Karpas-422 (cell line): ENCODE data around the gene NCK1. TPM values are rescaled to one million over a fixed set of nuclear protein-coding genes. Genes with fewer than 3 reads are reported as not detected.
A peak's percentile ranks its signal among the peaks of the same experiment; 100 is the strongest.

Experiments
- DNase-seq: peaks from one replicate; pipeline ENCODE4 v3.0.0-alpha.2; 2015
- H2AFZ ChIP-seq: fragments of 200-600 bp; sonication (generic); 2 replicates; pipeline ENCODE4 v1.6.1; 2014; ENCODE audit warnings: antibody characterized with exemption, low read length, mixed read lengths
- H3K27ac ChIP-seq: fragments of 200-600 bp; sonication (generic); 2 replicates; pipeline ENCODE4 v1.5.1; 2014; ENCODE audit warnings: mild to moderate bottlenecking, low read length, moderate library complexity
- H3K27me3 ChIP-seq: fragments of 200-600 bp; sonication (generic); 2 replicates; pipeline ENCODE4 v1.6.1; 2014; ENCODE audit warnings: low read length, mixed read lengths
- H3K36me3 ChIP-seq: fragments of 200-600 bp; sonication (generic); 2 replicates; pipeline ENCODE4 v1.6.1; 2014; ENCODE audit warnings: low read length, mixed read lengths; ENCODE audit not compliant: insufficient read depth
- H3K4me1 ChIP-seq: fragments of 200-600 bp; sonication (generic); 2 replicates; pipeline ENCODE4 v1.6.1; 2014; ENCODE audit warnings: mild to moderate bottlenecking, low read length, mixed read lengths
- H3K4me2 ChIP-seq: fragments of 200-600 bp; sonication (generic); 2 replicates; pipeline ENCODE4 v1.6.1; 2014; ENCODE audit warnings: low read length, low read depth, mild to moderate bottlenecking; ENCODE audit not compliant: poor library complexity, severe bottlenecking
- H3K4me3 ChIP-seq: fragments of 200-600 bp; sonication (generic); 2 replicates; pipeline ENCODE4 v1.5.1; 2014; ENCODE audit warnings: mild to moderate bottlenecking, antibody characterized with exemption, low read length, mixed read lengths
- H3K79me2 ChIP-seq: fragments of 200-600 bp; sonication (generic); 2 replicates; pipeline ENCODE4 v1.6.1; 2014; ENCODE audit warnings: mild to moderate bottlenecking, low read length, mixed read lengths
- H3K9ac ChIP-seq: fragments of 200-600 bp; sonication (generic); 2 replicates; pipeline ENCODE4 v1.6.0; 2014; ENCODE audit warnings: low read length
- H3K9me2 ChIP-seq: fragments of 200-600 bp; sonication (generic), shearing (Covaris generic); replicated peaks from 2 replicates; pipeline ENCODE4 v1.6.0; 2014; ENCODE audit warnings: mild to moderate bottlenecking, low read length, moderate library complexity; ENCODE audit not compliant: insufficient read depth
- H3K9me3 ChIP-seq: fragments of 300-700, 200-600 bp; sonication (generic); 2 replicates; pipeline ENCODE4 v1.6.1; 2014; ENCODE audit warnings: low read length, mixed read lengths
- H4K20me1 ChIP-seq: fragments of 200-600 bp; sonication (generic); 2 replicates; pipeline ENCODE4 v1.6.1; 2014; ENCODE audit warnings: mild to moderate bottlenecking, antibody characterized with exemption, low read length, low read depth; ENCODE audit not compliant: insufficient read depth
- total RNA-seq: library from RNA; depleted of rRNA; stranded (reverse); fragments of >200 nt; shearing (Covaris generic); gene quantifications from 2 replicates; pipeline ENCODE4 v1.2.3, GENCODE V29; 2014; ENCODE audit warnings: low replicate concordance

NCK1 gene
- total RNA-seq, 1 experiment from 2014 or later, result 77.7 TPM

DNA sequence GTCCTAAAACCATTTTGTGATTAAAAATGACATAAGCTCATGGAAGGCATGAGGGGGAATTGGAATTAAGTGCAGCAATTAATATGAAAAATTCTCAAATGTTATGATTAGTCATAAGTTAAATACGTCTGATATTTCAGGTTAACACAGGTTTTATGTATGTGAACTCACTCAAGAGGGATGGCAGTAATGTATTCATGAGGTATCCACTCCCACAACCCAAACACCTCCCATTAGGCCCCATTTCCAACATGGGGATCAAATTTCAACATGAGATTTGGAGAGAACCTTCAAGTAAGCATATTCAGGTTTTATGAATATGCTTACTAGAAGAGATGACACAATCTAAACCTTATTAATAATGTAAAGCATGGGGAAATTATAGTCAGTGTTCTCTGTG lies 54.2 kb downstream of the NCK1 start:
- H3K9ac ChIP-seq, result no peak overlapping the region
- no peaks in the 10 kb centered on the region for H3K9me2 ChIP-seq
- H4K20me1 ChIP-seq, result no peaks in the 10 kb centered on the region

DNA sequence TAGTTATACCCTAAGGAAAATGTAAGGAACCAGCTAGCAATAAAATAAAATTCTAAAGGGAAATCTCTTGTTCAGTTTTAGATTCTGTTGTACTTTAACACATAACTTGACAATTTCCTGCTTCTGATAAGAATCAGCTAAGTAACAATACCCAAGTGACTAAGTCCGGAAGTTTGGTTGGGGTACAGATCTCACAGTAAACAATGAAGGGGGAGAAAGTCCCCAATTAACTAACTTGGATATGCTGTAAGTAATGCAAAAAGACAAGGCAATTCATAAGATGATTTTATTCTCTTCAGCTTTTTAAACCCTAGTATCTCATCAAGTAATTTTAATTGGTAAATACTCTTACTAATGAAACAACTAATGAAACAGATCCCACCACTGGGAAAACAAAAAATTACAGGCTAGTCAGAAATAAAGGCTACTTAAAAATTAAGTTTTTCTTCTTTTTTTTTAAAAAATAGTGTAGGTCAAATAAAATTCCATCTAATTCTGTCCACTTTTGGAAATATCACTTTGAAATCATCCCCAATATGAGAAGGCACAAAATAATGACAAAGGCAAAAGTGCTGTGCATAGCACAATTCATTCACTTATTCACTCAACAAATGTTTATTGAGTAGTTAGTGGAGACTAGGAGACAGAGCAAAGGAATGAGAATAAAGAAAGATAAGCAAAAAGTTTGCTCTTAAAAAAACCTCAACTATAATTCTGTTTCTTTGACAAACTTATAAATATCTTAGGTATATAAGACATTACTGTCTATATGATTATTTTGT lies 58.0 kb downstream of the NCK1 start:
- no peaks in the 10 kb centered on the region for H4K20me1 ChIP-seq
- no peak overlapping the region for H3K4me3 ChIP-seq
- H3K9me2 ChIP-seq, result no peaks in the 10 kb centered on the region
- no peaks in the 10 kb centered on the region for H3K27me3 ChIP-seq
- H3K9me3 ChIP-seq, result no peaks in the 10 kb centered on the region
- H3K9ac ChIP-seq, result no peak overlapping the region; the same call in 1 of the 2 replicates
- DNase-seq, result no peak
- H2AFZ ChIP-seq, result no peak overlapping the region
- H3K4me1 ChIP-seq, result peaks cover 92% of the 10 kb centered on the region
- H3K27ac ChIP-seq, result peak overlapping the region; percentile 23
- peak overlapping the region; percentile 37 for H3K4me2 ChIP-seq
- peaks cover 94% of the 10 kb centered on the region for H3K79me2 ChIP-seq
- no peaks in the 10 kb centered on the region; the same call in none of the 2 replicates for H3K36me3 ChIP-seq

More for the DNA sequence above, 54.2 kb downstream of the NCK1 start:
- Histone ChIP-seq H3K27me3 (no peaks in the 10 kb centered on the region), H3K9me3 (no peaks in the 10 kb centered on the region), H3K36me3 (peaks cover 10% of the 10 kb centered on the region), H3K4me3 (no peak overlapping the region), H3K79me2 (peaks cover 99% of the 10 kb centered on the region), H3K27ac (no peak overlapping the region), H3K4me1 (peaks cover 81% of the 10 kb centered on the region), H2AFZ (no peak overlapping the region), H3K4me2 (no peak overlapping the region)
- no peak for DNase-seq

- Histone ChIP-seq H3K27ac (peak overlapping the region; percentile 23), H3K79me2 (peaks cover 94% of the 10 kb centered on the region), H2AFZ (no peak overlapping the region), H3K36me3 (no peaks in the 10 kb centered on the region; the same call in none of the 2 replicates), H3K4me1 (peaks cover 93% of the 10 kb centered on the region), H3K4me3 (no peak overlapping the region), H4K20me1 (no peaks in the 10 kb centered on the region), H3K9me2 (no peaks in the 10 kb centered on the region), H3K9me3 (no peaks in the 10 kb centered on the region), H3K9ac (no peak overlapping the region), H3K4me2 (peak overlapping the region; percentile 37), H3K27me3 (no peaks in the 10 kb centered on the region)
- no peak for DNase-seq
Measured at GRCh38 chr3:136920904-136921611, 59.0 kb downstream of the NCK1 start.

DNA sequence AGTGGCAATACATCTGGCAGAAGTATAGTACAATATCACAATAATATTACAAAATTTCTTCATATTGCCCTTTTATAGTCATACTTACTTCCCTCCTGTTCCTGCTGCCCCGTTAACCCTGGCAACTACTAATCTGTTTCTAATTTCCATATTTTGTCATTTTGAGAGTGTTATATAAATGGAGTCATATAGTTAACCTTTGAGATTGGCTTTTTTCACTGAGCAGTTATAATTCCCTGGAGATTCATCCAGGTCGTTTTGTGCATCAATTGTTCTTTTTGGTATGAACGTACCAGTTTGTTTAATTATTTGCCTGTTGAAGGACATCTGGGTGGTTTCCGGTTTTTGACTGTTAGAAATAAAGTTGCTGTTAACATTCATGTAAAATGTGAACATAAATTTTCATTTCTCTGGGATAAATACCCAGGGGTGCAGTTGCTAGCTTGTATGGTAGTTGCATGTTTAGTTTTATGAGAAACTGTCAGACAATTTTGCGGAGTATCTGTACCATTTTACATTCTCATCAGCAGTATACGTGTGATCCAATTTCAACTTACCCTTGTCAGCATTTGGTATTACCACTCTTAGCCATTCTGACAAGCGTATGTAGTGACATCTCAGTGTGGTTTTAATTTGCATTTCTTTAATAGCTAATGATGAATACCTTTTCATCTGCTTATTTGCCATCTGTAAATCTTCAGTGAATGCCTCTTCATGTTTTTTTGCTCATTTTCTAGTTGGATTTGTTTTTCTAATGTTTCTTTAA lies 63.6 kb downstream of the NCK1 start:
- Histone ChIP-seq H3K9me2 (no peaks in the 10 kb centered on the region), H3K4me2 (peak overlapping the region; percentile 86), H3K4me3 (peak overlapping the region; percentile 53), H4K20me1 (no peaks in the 10 kb centered on the region), H3K27me3 (no peaks in the 10 kb centered on the region), H3K36me3 (peaks cover 29% of the 10 kb centered on the region), H3K27ac (peak overlapping the region; percentile 95), H3K9me3 (no peaks in the 10 kb centered on the region), H3K9ac (peak overlapping the region; percentile 64), H3K4me1 (peaks cover 73% of the 10 kb centered on the region), H3K79me2 (peaks cover 94% of the 10 kb centered on the region), H2AFZ (no peak overlapping the region)
- peak; percentile 90 for DNase-seq

DNA sequence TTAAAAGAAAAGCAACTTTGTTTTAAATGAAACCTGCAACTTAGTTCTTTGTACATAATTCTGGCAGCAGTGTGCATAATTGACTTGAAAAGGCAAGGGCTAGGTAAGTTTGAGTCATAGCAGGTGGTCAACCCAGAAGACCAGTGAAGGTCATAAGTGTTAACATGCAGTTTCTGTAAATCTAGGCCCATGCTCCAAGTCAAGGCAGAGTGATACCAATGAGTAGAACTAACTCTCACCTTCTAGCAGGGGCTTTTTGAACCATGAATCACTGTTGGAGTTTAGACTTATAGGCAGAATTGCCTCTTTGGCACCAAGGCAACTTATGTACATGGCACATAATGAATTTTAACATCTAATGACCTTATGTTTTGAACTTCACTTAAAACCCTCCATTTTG lies 66.2 kb downstream of the NCK1 start:
- H3K9me3 ChIP-seq, result no peaks in the 10 kb centered on the region
- H4K20me1 ChIP-seq, result no peaks in the 10 kb centered on the region
- peaks cover 50% of the 10 kb centered on the region for H3K4me1 ChIP-seq
- no peak overlapping the region for H3K4me3 ChIP-seq
- no peak overlapping the region for H3K9ac ChIP-seq
- peak overlapping the region; percentile 31; the same call in 1 of the 2 replicates for H3K27ac ChIP-seq
- peaks cover 95% of the 10 kb centered on the region for H3K79me2 ChIP-seq
- H3K4me2 ChIP-seq, result no peak overlapping the region
- no peak overlapping the region for H2AFZ ChIP-seq
- DNase-seq, result no peak
- H3K9me2 ChIP-seq, result no peaks in the 10 kb centered on the region
- peaks cover 41% of the 10 kb centered on the region for H3K36me3 ChIP-seq
- H3K27me3 ChIP-seq, result no peaks in the 10 kb centered on the region

DNA sequence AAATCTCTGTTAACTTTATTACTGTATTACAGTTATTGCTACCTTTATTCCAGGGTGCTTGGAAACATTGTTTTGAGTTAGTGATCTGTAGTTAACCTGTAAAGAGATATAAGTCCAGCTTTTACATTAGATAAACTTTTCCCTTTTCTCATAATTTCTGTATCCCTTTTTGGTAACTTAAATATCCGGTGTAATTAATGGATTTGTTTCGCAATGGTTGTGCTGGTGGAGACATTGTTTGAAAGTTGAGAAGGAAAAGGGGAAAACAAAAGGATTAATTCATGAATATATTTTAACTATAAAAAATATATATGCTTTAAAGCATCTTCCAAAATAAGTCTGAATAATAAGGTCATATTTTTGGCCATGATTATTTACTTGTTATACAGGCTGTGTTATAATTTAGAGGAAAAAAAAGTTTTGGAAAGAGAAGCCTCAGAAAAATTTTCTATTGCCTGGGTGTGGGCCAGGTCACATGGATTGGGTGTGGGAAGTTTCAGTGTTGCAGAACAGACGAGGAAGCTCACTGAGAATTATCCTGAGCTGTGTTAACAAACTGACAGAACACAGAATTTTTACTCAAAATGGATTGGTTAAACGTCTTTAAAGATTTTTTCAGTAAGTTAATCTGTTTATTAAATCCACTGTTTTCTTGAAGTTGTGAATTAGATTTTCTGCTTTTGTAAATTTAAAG lies 68.1 kb downstream of the NCK1 start:
- no peak for DNase-seq
- peak overlapping the region; percentile 46 for H3K27ac ChIP-seq
- H3K4me2 ChIP-seq, result no peak overlapping the region
- H3K9ac ChIP-seq, result no peak overlapping the region
- H3K4me3 ChIP-seq, result no peak overlapping the region
- H3K9me2 ChIP-seq, result no peaks in the 10 kb centered on the region
- no peaks in the 10 kb centered on the region for H4K20me1 ChIP-seq
- H3K79me2 ChIP-seq, result peaks cover 96% of the 10 kb centered on the region
- no peak overlapping the region for H2AFZ ChIP-seq
- H3K9me3 ChIP-seq, result no peaks in the 10 kb centered on the region
- H3K27me3 ChIP-seq, result no peaks in the 10 kb centered on the region
- peaks cover 45% of the 10 kb centered on the region for H3K36me3 ChIP-seq
- H3K4me1 ChIP-seq, result peaks cover 33% of the 10 kb centered on the region

DNA sequence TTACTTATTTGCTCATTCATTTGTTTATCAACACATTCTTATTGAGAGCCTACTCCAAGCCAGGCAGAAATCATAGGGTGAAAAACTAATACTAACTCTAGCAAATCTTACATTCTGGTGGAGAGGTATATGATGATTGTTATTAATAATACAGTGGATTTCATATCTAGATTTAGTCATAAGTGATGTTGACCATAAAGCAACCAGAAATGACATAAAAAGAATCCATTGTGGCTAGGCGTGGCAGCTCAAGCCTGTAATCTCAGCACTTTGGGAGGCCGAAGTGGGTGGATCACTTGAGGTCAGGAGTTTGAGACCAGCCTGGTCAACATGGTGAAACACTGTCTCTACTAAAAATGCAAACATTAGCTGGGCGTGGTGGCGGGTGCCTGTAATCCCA lies 69.6 kb downstream of the NCK1 start:
- Histone ChIP-seq H3K36me3 (peaks cover 51% of the 10 kb centered on the region), H3K9me2 (no peaks in the 10 kb centered on the region), H3K4me1 (peaks cover 18% of the 10 kb centered on the region), H3K27me3 (no peaks in the 10 kb centered on the region), H3K4me3 (no peak overlapping the region), H3K79me2 (peaks cover 98% of the 10 kb centered on the region), H3K27ac (no peak overlapping the region), H3K9me3 (no peaks in the 10 kb centered on the region), H2AFZ (no peak overlapping the region), H3K4me2 (no peak overlapping the region), H4K20me1 (no peaks in the 10 kb centered on the region), H3K9ac (no peak overlapping the region)
- DNase-seq, result no peak
